ENCODE measurements around the gene NT5DC3.

DNA sequence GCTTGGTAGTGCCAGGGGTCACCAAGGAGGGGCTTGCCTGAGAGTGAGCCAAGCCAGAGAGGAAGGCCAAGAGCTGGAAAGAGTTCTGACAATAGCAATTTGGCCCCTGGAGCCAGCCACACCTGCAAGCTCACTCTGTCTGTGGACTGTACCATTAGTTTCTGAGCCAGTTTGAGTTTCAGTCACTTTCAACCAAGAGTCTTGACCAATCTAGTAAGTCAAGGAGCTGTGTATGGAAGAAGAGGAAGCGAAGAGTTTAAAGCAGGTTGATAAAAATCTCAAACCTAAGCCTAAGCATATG, 38.5 kb downstream of the NT5DC3 start:
- TF ChIP-seq POLR2A (IDR thresholded peaks at IDR 0.05), result no peak
- no peak for TF ChIP-seq EP300 (IDR thresholded peaks at IDR 0.05)
